GM18502 (cell line): Measurements from ENCODE around the gene ASB11.

ENCODE experiments used
- ATAC-seq: cut with Tn5 transposase; IDR thresholded peaks from one replicate; pipeline ENCODE4 v1.9.1; 2021; ENCODE audit warnings: mild to moderate bottlenecking; ENCODE audit not compliant: unreplicated experiment, poor library complexity

ASB11 gene, protein sequence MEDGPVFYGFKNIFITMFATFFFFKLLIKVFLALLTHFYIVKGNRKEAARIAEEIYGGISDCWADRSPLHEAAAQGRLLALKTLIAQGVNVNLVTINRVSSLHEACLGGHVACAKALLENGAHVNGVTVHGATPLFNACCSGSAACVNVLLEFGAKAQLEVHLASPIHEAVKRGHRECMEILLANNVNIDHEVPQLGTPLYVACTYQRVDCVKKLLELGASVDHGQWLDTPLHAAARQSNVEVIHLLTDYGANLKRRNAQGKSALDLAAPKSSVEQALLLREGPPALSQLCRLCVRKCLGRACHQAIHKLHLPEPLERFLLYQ

DNA sequence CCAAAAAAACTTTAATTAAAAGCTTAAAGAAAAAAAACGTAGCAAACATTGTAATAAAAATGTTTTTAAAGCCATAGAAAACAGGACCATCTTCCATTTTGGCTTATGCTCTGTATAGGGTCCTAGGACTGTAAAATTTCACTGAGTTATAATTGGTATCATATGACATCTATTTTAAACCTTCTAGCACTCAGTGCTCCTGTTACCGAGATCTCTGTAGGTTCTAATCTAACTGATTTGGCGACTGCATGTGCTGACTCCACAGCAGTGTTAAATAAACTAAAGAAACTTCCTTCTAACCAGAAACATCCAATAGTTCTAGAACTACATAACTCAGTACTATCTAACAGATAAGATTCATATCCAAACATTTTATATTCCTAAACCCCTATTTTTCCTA is at the start of gene ASB11:
TSS of gene ASB11 (minus strand) at position 132 of the 400 bp plus-strand sequence. CDS start at position 97, 35 bp downstream.
- no peak for ATAC-seq

- no peak for ATAC-seq
Observed at GRCh38 chrX:15359701-15360100, 44.3 kb upstream of the ASB11 start.

GRCh38 chrX:15358533-15358932 is 43.1 kb upstream of the ASB11 start:
- peak; percentile 63 for ATAC-seq

DNA sequence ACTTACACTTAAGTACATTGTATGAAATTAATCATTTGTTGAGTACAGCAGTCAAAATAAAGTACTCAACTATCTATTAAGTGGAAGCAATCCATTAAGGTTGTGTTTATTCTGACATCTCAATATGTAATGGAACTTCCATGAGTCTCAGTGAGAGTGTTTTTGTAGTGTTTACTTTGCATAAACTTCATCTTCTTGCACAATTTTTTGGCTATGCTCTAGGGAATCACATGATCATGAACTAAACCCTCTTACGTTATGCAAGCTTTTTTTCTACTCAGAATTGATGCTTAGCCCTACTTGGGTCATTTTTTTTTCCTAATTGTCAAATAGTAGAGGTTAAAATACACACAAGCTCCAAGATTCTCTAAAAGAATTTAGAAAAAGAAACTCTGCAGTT is 41.0 kb upstream of the ASB11 start:
- ATAC-seq: no peak

DNA sequence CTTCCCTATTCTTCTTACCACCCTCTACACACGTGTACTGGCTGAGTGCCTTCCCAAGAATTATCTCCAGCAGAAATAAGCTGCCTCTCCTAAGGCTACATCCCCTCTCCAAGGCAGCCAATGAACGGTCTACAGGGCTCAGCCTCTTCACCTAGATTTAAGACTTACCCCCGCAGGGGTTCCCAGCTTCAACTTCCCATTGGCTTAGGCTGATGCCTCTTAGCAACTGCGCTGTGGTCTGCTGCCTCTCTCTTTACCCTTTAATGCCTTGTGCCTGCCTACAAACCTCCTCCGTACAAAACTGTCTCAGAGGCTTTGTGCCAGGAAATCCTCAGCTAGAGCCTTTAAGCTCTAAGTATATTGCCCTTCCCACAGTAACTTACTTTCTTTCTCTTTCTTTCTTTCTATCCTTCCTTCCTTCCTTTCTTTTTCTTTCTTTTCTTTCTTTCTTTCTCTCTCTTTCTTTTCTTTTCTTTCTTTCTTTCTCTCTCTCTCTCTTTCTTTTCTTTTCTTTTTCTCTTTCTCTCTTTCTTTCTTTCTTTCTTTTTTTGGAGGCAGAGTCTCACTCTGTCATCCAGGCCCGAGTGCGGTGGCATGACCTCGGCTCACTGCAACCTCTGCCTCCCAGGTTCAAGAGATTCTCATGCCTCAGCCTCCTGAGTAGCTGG is 35.0 kb upstream of the ASB11 start:
- ATAC-seq: no peak

GRCh38 chrX:15349046-15349445 is 33.6 kb upstream of the ASB11 start:
- ATAC-seq: peak; percentile 63

- ATAC-seq: no peak
Observed at GRCh38 chrX:15345976-15346375, 30.5 kb upstream of the ASB11 start.

DNA sequence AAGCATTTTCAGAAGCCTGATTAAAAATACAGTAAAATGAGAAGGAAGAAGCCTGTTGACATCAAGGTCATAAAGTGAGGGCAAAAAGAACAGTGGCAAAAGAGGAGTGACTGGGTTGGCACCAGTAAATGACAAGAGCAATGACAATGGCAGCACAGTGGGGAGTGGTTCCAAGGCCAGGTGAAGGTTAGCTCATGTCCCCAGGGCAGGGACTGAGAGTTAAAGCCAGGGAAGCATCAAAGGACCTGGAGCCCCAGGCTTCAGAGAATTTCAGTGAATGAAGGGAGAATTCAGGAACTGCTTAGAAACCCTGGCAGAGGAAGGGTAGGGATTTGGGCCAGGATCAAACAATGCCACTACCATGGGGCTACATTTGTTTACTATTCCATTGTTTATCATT is 28.7 kb upstream of the ASB11 start:
- no peak for ATAC-seq

- ATAC-seq: no peak
Observed at GRCh38 chrX:15343075-15343476, 27.6 kb upstream of the ASB11 start.

DNA sequence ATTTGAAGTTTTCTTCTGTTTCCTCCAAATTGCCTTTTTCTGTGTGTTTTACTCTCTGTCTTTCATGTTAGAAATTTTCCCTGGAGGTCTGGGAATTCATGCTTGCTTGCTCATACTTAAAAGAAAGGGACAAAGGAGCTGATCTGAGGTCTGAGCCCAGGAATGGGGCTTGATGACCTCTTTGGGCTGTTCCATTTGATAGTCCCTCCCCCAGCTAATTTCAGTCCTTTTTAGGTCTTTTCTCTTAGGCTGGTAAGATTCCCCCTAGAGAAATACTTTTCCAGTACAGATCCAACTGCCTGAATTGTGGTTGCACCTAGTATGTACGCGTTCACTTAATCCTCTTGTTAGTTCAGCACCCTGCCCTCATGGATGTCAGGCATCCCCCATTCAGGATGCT is 25.4 kb upstream of the ASB11 start:
- ATAC-seq: no peak

GRCh38 chrX:15336023-15336413 is 20.6 kb upstream of the ASB11 start:
- no peak for ATAC-seq

GRCh38 chrX:15335135-15336022 is 19.9 kb upstream of the ASB11 start, which contains the start of gene PIGA:
Gene PIGA, minus strand, starts transcription at chrX:15335523. Its CDS starts 3,593 bp downstream, at chrX:15331930.
- ATAC-seq: peak; percentile 98

DNA sequence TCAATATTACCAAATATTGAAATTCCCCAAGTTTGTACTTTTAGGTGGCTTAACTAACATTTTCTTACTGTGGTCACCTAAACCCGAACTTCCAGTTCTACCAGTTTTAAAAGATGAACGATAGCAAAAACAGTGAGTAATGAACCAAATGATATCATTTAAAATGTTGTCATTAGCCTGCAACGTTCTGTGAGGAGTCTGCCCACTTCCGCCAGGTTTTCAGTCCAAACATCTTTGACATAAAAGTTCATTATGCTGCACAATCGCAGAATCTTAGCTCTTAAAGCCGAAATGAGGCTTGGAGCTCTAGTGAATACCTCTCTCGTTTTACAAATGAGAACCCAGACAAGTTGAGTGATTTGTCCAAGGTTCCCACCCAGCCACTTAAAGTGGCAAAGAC is 19.1 kb upstream of the ASB11 start:
- no peak for ATAC-seq

GRCh38 chrX:15328821-15329220 is 13.4 kb upstream of the ASB11 start:
- no peak for ATAC-seq

GRCh38 chrX:15328131-15328530 is 12.7 kb upstream of the ASB11 start:
- no peak for ATAC-seq

GRCh38 chrX:15322472-15322871 is 7.0 kb upstream of the ASB11 start:
- ATAC-seq: no peak

GRCh38 chrX:15322072-15322471 is 6.6 kb upstream of the ASB11 start:
- no peak for ATAC-seq

DNA sequence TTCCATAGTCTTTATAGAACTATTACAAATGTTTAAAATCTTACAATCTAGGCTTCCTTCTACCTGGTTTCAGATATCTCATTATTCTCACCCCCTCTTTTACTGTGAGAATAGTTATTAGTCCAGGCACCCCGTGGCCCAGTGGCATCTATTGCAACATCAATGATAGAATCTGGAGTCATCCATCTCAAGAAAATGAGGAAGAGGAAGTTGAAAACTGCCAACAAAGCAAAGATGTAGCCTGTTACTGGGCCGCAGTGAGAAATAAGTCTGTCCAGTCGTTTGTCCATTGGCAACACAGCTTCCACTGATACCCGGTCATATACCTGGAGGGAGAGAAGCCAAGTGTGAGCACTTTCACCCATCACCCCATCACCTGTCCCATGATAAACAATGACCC is 6.0 kb upstream of the ASB11 start:
- ATAC-seq: no peak

- no peak for ATAC-seq
Observed at GRCh38 chrX:15320297-15320696, 4.9 kb upstream of the ASB11 start.

- ATAC-seq: no peak
Observed at GRCh38 chrX:15319075-15319474, 3.6 kb upstream of the ASB11 start.

- ATAC-seq: no peak
Observed at GRCh38 chrX:15314472-15314871, 968 bp downstream of the ASB11 start.
